Activated CD8-positive, alpha-beta memory T cell treated with anti-CD3 and anti-CD28 coated beads, Interleukin-2, amount 50 U/mL, for 1 hour (primary cell): Measurements from ENCODE around the gene ETV3.
A peak's percentile ranks its signal among the peaks of the same experiment; 100 is the strongest.

ENCODE experiments used
- DNase-seq: peaks from one replicate; pipeline ENCODE4 v3.0.0-alpha.2; 2020; ENCODE audit errors: extremely low read depth

ETV3 gene

DNA sequence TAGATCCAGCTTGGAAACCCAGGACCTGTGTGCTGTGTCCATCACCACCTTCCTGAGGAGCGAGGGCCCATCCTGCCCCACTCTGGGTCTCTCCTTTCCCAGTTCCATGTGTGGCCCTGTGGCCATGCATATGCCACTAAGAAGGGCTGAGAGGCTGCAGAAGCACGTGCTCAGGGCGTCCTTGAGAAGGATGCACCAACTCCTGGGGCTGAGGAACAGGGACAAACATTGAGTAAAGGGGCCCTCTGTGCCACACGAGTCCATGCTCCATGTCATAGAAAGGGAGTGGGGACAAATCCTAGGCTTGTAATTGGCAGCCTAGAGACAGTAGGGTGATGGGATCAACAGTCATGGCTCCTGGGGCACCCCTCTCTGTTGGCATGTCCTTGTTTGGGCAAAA, 47.0 kb downstream of the ETV3 start:
- no peak for DNase-seq

DNA sequence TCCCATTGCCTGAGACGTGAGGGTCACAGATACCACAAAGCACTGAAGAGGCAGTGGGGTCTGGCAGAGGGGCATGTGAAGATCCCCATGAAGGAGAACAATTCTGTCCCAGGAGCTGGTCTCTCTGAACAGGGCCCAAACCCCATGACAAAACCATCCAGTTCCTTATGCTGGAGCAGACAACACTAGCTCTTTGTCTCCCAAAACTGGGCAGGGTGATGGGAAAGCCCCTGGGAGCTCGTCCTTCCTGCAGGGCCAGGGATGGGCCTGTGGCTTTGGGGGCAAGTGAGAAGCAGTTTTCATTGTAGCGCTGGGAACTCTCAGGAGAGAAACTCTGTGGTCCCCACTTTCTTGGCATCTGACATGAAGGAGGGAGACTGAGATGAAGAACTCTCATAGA, 47.4 kb downstream of the ETV3 start:
- no peak for DNase-seq

DNA sequence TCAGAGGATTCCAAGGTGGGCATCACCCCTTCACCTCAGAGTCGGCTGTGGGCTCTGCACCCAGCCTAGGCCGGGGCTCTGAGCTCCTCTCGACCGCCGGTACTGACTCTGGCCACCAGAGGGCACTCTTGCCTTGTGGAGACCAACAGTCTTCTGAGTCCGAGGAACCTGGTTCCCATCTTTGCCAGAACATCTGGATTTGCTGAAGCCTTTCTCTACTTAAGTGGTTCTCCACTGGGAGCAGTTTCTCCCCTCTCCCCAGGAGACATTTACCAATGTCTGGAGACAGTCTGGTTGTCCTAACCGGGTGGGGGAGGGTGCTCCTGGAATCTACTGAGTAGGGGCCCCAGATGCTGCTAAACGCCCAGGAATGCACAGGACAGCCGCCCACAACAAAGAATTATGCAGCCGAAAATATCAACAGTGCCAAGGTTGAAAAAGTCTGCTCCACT, 48.0 kb downstream of the ETV3 start:
- peak; percentile 60 for DNase-seq

DNA sequence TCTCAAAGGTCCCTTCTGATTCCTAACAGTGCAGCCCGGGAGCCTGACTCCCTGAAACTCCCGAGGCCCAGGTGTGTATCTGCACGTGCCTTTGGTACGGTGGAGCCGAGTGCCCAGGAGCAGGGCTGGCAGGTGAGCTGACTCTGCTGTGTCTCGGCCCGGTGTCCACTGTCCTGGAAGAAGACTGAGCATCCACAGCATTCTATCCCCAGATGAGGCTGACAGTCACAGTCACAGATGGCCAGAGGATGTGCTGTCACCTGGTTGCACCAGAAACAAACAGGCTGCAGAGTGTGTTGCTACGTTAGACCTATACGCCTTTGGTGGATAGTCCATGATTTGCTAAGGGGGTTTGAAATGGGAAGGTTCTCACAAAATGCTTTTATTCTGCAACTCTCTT, 48.4 kb downstream of the ETV3 start:
- DNase-seq = no peak

DNA sequence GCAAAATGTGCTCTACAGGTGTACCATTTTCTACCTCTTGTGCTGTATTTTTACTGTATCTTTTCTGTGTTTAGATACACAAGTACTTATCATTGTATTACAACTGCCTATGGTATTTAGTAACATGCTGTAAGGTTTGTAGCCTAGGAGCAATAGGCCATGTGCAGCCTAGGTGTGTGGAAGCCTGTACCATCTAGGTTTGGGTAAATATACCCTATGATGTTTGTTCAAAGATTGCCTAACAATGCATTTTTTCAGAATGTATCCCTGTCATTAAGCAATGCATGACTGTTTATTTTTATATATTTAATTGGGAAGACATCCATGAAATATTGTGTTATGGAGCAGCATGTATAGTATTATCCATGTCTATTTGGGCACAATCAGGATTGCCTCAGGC, 49.6 kb downstream of the ETV3 start:
- DNase-seq = no peak

DNA sequence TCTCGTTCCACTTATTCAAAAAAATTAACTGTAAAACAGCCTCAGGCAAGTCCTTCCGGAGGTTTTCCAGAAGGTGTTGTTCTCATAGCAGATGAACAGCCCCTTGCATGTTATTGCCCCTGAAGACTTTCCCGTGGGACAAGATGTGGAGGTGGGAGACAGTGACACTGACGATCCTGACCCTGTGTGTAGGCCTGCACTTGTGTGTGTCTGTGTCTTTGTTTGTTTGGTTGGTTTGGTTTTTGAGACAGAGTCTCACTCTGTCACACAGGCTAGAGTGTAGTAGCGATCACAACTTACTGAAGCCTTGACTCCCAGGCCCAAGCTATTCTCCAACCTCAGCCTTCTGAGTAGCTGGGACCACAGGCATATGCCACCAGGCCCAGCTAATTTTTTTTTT, 51.2 kb downstream of the ETV3 start:
- DNase-seq = no peak

DNA sequence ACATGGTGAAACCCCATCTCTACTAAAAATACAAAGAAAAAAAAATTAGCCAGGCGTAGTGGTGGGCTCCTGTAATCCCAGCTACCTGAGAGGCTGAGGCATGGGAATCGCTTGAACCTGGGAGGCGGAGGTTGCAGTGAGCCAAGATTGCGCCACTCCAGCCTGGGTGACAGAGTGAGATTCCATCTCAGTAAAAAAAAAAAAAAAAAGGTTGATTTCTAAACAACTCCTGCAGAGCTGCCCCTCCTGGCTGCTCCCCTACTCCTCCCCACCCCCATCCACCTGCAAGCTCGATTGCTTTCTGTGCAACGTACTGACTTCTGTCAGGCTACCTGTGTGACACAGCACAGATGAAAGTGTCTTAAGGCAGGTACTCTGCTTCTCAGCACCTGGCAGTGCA, 51.9 kb downstream of the ETV3 start:
- DNase-seq = no peak

DNA sequence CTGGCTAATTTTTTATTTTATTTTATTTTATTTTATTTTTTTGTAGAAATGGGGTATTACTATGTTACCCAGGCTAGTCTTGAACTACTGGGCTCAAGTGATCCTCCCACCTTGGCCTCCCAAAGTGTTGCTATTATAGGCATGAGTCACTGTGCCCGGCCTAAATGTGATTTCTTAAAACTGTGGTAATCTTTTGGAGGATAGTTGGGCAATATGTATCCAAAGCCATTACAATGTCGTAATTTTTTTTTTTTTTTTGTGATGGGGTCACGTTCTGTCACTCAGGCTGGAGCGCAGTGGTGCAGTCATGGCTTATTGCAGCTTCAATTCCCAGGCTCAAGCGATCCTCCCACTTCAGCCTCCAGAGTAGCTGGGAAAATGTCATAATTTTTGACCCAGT, 52.8 kb downstream of the ETV3 start:
- DNase-seq = no peak

DNA sequence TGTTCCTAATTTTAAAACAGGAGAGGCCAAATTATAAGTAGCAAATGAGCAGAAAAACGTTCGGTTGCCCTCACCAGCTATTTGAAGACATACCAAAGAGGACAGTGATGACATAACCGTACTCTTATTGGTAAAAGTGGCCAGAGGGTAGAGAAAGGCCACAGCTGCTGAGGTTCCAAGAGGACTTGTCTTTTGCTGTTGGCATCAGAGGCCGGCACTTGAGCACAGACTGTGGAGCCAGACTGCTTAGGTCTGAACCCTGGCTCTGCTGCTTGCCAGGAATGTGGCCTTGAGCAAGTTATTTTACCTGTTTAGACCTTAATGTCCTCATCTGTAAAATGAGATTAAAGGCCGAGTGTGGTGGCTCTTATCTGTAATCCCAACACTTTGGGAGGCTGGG, 53.5 kb downstream of the ETV3 start:
- no peak for DNase-seq

DNA sequence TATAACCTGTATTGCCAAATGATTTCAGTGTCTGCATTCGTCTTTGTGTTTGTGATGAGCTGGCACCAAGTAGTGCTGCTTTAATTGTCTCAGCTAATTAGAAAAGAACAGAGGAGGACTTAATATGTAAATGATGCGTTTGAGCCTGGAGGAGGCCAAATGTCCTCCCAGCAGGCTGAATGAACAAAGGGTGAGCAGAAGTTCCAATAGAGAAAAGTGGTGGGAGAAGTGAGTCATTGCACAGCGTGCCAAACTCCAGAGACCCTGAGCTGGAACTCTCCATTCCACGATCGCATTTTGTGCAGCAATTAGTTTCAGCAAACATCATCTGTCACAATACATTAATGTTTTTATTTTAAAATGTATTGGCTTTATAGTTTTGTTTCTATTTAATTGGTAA, 56.5 kb downstream of the ETV3 start:
- DNase-seq = no peak

DNA sequence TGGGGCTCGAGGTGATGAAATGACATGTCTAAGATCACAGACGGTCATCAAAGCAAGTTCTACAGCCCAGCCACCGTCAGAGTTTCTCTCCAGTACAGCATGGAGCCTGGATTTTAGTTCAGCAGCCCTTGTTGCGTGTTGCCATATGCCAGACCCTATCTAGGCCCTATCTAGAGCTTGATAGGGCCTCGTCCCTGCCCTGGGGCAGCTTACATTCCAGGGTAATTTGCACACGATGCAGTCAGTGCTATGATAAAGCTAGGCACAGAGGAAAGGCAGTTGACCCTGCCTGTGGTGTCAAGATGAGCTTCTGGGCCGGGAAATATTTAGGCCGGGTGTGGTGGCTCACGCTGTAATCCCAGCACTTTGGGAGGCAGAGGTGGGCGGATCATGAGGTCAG, 57.5 kb downstream of the ETV3 start:
- no peak for DNase-seq

DNA sequence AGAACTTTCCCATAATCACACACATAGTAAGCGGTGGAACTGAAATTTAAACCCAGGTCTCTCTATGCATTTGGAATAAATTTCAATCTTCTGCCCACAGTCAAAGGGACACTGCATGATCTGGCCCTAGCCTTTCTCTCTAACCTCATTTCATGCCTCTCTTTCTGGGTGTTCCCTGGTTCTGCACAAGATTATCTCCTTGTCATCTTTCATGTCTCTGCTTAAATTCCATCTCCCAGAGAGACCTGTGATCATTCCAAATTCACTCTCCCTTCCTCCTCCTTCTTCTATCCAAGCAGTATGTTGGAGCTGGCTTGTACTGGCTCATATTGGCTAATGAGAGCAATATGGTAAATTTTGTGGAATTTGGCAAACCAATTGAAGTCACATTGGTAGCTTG, 60.8 kb downstream of the ETV3 start:
- DNase-seq = no peak

DNA sequence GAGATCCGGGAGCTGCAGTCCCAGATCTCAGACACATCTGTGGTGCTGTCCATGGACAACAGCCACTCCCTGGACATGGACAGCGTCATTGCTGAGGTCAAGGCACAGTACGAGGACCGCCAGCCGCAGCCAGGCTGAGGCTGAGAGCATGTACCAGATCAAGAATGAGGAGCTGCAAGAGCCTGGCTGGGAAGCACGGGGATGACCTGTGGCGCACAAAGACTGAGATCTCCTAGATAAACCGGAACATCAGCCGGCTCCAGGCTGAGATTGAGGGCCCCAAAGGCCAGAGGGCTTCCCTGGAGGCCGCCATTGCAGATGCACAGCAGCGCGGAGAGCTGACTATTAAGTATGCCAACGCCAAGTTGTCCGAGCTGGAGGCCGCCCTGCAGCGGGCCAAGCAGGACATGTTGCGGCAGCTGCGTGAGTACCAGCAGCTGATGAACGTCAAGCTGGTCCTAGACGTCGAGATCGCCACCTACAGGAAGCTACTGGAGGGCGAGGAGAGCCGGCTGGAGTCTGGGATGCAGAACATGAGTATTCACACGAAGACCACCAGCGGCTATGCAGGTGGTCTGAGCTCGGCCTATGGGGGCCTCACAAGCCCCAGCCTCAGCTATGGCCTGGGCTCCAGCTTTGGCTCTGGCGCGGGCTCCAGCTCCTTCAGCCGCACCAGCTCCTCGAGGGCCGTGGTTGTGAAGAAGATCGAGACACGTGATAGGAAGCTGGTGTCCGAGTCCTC, 64.1 kb downstream of the ETV3 start:
- DNase-seq = no peak
